ENCODE measurements around the gene ANKRD40.

Gene ANKRD40

DNA sequence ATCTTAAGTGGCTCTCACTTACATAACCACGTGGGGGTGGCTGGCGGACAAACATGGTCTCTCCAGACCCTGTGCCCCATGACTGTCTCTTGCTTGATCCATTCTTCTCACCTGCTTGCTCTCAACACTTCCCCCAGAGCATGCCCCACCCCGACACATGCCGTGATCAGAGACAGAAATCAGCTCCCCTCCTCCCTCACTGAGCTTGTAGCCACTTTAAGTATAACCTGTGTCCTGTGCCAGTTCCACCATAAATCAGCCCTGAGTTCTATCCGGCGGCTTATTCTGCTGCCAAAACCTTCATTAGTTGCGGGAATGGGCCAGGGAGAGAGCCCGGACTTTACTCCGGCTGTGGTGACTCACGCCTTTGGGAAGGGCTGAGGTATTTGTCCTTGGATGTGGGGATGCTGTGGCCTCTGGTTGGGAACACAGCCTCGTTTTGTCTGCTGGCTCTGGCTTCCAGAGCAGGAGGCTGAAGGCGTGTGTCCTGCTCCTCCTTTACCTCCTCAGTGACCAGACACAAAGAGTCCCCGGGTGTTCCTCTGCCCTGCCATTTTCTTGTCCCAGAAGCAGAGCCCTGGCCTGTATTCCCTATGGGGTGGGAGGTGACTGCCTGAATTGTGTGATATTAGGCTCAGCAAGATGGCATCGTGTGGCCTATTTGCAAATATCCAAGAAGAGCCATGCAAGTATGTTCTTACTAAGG, 21.1 kb downstream of the ANKRD40 start:
- DNase-seq: no peak
- Histone ChIP-seq H3K9me3 (replicated peaks; ENCODE audit: insufficient read depth, low read length) (no peaks in the 10 kb centered on the region), H3K27ac (ENCODE audit: low read length) (no peak overlapping the region), H3K9ac (ENCODE audit: low read length) (no peak overlapping the region), H3K36me3 (replicated peaks; ENCODE audit: insufficient read depth, low read length) (no peaks in the 10 kb centered on the region), H3K4me1 (ENCODE audit: low read length) (no peaks in the 10 kb centered on the region), H3K4me2 (ENCODE audit: low read depth, low read length) (no peak overlapping the region), H2AFZ (ENCODE audit: low read length) (no peak overlapping the region), H3K9me2 (replicated peaks; ENCODE audit: insufficient read depth, low read length) (no peaks in the 10 kb centered on the region), H3K27me3 (replicated peaks; ENCODE audit: insufficient read depth, low read length) (0 out of 2 replicates have a peak, but pooled peaks cover 3% of the 10 kb centered on the region), H3K79me2 (ENCODE audit: low read length) (no peaks in the 10 kb centered on the region), H4K20me1 (ENCODE audit: insufficient read depth, low read length) (no peaks in the 10 kb centered on the region), H3F3A (ENCODE audit: insufficient read depth, low read length) (no peaks in the 10 kb centered on the region), H3K4me3 (ENCODE audit: low read length) (no peak overlapping the region)
- TF ChIP-seq EZH2 (optimal IDR thresholded peaks at IDR 0.05; ENCODE audit: low read depth, low read length) (no peak), EZH2phosphoT487 (IDR thresholded peaks at IDR 0.05; ENCODE audit: low read length) (no peak)
- TF ChIP-seq, protein P1, sequence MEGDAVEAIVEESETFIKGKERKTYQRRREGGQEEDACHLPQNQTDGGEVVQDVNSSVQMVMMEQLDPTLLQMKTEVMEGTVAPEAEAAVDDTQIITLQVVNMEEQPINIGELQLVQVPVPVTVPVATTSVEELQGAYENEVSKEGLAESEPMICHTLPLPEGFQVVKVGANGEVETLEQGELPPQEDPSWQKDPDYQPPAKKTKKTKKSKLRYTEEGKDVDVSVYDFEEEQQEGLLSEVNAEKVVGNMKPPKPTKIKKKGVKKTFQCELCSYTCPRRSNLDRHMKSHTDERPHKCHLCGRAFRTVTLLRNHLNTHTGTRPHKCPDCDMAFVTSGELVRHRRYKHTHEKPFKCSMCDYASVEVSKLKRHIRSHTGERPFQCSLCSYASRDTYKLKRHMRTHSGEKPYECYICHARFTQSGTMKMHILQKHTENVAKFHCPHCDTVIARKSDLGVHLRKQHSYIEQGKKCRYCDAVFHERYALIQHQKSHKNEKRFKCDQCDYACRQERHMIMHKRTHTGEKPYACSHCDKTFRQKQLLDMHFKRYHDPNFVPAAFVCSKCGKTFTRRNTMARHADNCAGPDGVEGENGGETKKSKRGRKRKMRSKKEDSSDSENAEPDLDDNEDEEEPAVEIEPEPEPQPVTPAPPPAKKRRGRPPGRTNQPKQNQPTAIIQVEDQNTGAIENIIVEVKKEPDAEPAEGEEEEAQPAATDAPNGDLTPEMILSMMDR (IDR thresholded peaks at IDR 0.05; ENCODE audit: low read length): no peak

DNA sequence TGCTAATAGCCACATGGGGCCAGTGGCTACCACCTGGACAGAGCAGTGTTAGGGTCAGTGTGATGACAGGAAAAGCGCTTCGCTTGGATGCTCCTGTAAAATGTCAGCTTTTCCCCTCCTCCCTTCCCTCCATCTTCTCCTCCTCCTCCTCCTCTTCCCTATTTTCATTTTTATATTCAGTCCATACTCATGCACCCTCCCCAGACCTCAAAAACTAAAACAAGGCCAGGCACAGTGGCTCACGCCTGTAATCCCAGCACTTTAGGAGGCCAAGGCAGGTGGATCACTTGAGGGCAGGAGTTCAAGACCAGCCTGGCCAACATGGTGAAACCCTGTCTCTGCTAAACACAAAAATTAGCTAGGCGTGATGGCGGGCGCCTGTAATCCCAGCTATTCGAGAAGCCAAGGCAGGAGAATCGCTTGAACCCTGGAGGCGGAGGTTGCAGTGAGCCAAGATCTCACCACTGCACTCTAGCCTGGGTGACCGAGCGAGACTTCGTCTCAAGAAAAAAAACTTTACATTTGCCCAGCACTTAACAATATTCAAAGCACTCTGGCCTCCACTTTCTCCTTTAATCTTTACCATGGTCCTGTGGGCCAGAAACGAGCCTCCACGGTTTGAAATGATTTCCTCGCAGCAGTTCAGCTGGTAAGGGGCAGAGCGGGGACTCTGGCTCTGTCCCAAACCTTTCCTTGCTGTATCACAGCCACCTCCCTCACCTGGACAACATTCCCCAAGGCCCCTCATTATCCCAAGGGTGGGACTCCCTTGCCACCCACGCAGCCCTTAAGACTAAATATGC, 21.8 kb downstream of the ANKRD40 start:
- Histone ChIP-seq H3K27ac (ENCODE audit: low read length) (no peak overlapping the region), H4K20me1 (ENCODE audit: insufficient read depth, low read length) (no peaks in the 10 kb centered on the region), H3K9me2 (replicated peaks; ENCODE audit: insufficient read depth, low read length) (no peaks in the 10 kb centered on the region), H3K79me2 (ENCODE audit: low read length) (no peaks in the 10 kb centered on the region), H3F3A (ENCODE audit: insufficient read depth, low read length) (no peaks in the 10 kb centered on the region), H3K36me3 (replicated peaks; ENCODE audit: insufficient read depth, low read length) (no peaks in the 10 kb centered on the region), H3K4me1 (ENCODE audit: low read length) (no peaks in the 10 kb centered on the region), H3K9ac (ENCODE audit: low read length) (no peak overlapping the region), H2AFZ (ENCODE audit: low read length) (no peak overlapping the region), H3K9me3 (replicated peaks; ENCODE audit: insufficient read depth, low read length) (no peaks in the 10 kb centered on the region), H3K4me2 (ENCODE audit: low read depth, low read length) (no peak overlapping the region), H3K27me3 (replicated peaks; ENCODE audit: insufficient read depth, low read length) (0 out of 2 replicates have a peak, but pooled peaks cover 8% of the 10 kb centered on the region), H3K4me3 (ENCODE audit: low read length) (no peak overlapping the region)
- no peak for DNase-seq
- TF ChIP-seq, protein P1 (IDR thresholded peaks at IDR 0.05; ENCODE audit: low read length): no peak
- TF ChIP-seq EZH2 (optimal IDR thresholded peaks at IDR 0.05; ENCODE audit: low read depth, low read length): no peak
- TF ChIP-seq EZH2phosphoT487 (IDR thresholded peaks at IDR 0.05; ENCODE audit: low read length): no peak

DNA sequence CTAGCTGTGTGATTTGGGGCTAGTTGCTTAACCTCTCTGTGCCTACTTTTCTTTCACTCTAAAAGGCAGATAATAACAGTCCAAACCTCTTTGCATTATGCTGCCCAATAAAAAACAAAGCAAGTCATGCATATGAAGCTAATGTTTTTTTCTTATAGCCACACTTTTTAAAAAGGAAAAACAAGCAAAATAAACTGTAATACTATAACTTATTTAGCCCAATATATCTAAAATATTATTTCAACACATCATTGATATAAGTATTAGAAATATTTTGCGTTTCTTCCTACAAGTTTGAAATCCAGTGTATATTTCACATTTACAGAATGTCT, 22.4 kb downstream of the ANKRD40 start:
- H3K27ac ChIP-seq (ENCODE audit: low read length): no peak overlapping the region

More for the DNA sequence above, 22.4 kb downstream of the ANKRD40 start:
- H3K79me2 ChIP-seq (ENCODE audit: low read length): no peaks in the 10 kb centered on the region
- TF ChIP-seq, protein P1 (IDR thresholded peaks at IDR 0.05; ENCODE audit: low read length): no peak
- TF ChIP-seq EZH2 (optimal IDR thresholded peaks at IDR 0.05; ENCODE audit: low read depth, low read length) (no peak), EZH2phosphoT487 (IDR thresholded peaks at IDR 0.05; ENCODE audit: low read length) (no peak)
- no peak overlapping the region for H3K9ac ChIP-seq (ENCODE audit: low read length)
- no peaks in the 10 kb centered on the region for H4K20me1 ChIP-seq (ENCODE audit: insufficient read depth, low read length)
- H3K27me3 ChIP-seq (replicated peaks; ENCODE audit: insufficient read depth, low read length): 0 out of 2 replicates have a peak, but pooled peaks cover 8% of the 10 kb centered on the region
- no peaks in the 10 kb centered on the region for H3K9me2 ChIP-seq (replicated peaks; ENCODE audit: insufficient read depth, low read length)
- H3K9me3 ChIP-seq (replicated peaks; ENCODE audit: insufficient read depth, low read length): no peaks in the 10 kb centered on the region
- H3K4me1 ChIP-seq (ENCODE audit: low read length): no peaks in the 10 kb centered on the region
- no peak overlapping the region for H3K4me3 ChIP-seq (ENCODE audit: low read length)
- no peak for DNase-seq
- no peak overlapping the region for H3K4me2 ChIP-seq (ENCODE audit: low read depth, low read length)
- H2AFZ ChIP-seq (ENCODE audit: low read length): no peak overlapping the region
- H3F3A ChIP-seq (ENCODE audit: insufficient read depth, low read length): no peaks in the 10 kb centered on the region
- no peaks in the 10 kb centered on the region for H3K36me3 ChIP-seq (replicated peaks; ENCODE audit: insufficient read depth, low read length)

Measured in MM.1S (cell line).